HL-60/S4 treated with retinoic acid at 250 ng/mL for 4 days and 3 days (cell line): ENCODE data around the gene SPECC1L.
"Not testable (repeated sequence)": the region's sequence is repeated elsewhere in the genome, so short reads cannot be mapped to it uniquely, and the experiment has no call there.

Experiments
- in situ Hi-C: fragments of 300-500 bp; cut with MboI; formaldehyde crosslinking; loops from 2 replicates; pipeline ENCODE4 v1.7.0; 2022; ENCODE audit warnings: low sequenced_read_pairs

SPECC1L gene

GRCh38 chr22:24270556-24271385, at the start of gene SPECC1L:
Gene SPECC1L (plus strand): TSS chr22:24270831. CDS start chr22:24302232, 31,401 bp downstream.
- in situ Hi-C loops = no loop called here

GRCh38 chr22:24224468-24224867, 46.2 kb upstream of the SPECC1L start:
- in situ Hi-C loops = no loop called here

GRCh38 chr22:24225044-24225601, 45.5 kb upstream of the SPECC1L start:
- in situ Hi-C loops = no loop called here

- in situ Hi-C loops = no loop called here
These were observed 44.7 kb upstream of the SPECC1L start for GRCh38 chr22:24225951-24226350.

- in situ Hi-C loops = no loop called here
These were observed 39.5 kb upstream of the SPECC1L start for GRCh38 chr22:24230911-24231656.

- in situ Hi-C loops = no loop called here
These were observed 38.9 kb upstream of the SPECC1L start for GRCh38 chr22:24231706-24232105.

- in situ Hi-C loops = no loop called here
These were observed 38.5 kb upstream of the SPECC1L start for GRCh38 chr22:24232124-24232523.

- in situ Hi-C loops = no loop called here
These were observed 37.9 kb upstream of the SPECC1L start for GRCh38 chr22:24232725-24233124.

GRCh38 chr22:24233235-24233634, 37.4 kb upstream of the SPECC1L start:
- in situ Hi-C loops = no loop called here

- in situ Hi-C loops = no loop called here
These were observed 36.8 kb upstream of the SPECC1L start for GRCh38 chr22:24233816-24234215.

GRCh38 chr22:24235315-24235714, 35.3 kb upstream of the SPECC1L start:
- in situ Hi-C loops = no loop called here

- in situ Hi-C loops = no loop called here
These were observed 34.0 kb upstream of the SPECC1L start for GRCh38 chr22:24236656-24237055.

- in situ Hi-C loops = not testable (repeated sequence)
These were observed 32.4 kb upstream of the SPECC1L start for GRCh38 chr22:24238101-24238694.

- in situ Hi-C loops = no loop called here
These were observed 30.2 kb upstream of the SPECC1L start for GRCh38 chr22:24240381-24240780.

- in situ Hi-C loops = not testable (repeated sequence)
These were observed 29.5 kb upstream of the SPECC1L start for GRCh38 chr22:24240985-24241692.

GRCh38 chr22:24243417-24243816, 27.2 kb upstream of the SPECC1L start:
- in situ Hi-C loops = not testable (repeated sequence)

- in situ Hi-C loops = no loop called here
These were observed 26.4 kb upstream of the SPECC1L start for GRCh38 chr22:24244144-24244787.

GRCh38 chr22:24245030-24245431, 25.6 kb upstream of the SPECC1L start, which contains the start of gene GGT5:
Gene GGT5 (minus strand): TSS chr22:24245082. CDS start chr22:24244725, 357 bp downstream.
- in situ Hi-C loops = not testable (repeated sequence)

- in situ Hi-C loops = not testable (repeated sequence)
These were observed 24.8 kb upstream of the SPECC1L start for GRCh38 chr22:24245584-24246561.
